Upper lobe of left lung (tissue), 4 donors: ENCODE results near the gene SEL1L3.

ENCODE experiments used
- CTCF ChIP-seq, 6 experiments: fragments of 450-650 bp in 4 of 6; fragments of 200-600 bp in 2 of 6; sonication (generic) in 2 of 6; IDR thresholded peaks; one replicate each; pipeline ENCODE4 v1.5.1; 2016 to 2019; ENCODE audit warnings: antibody characterized with exemption in 6 of 6
- EP300 ChIP-seq, 4 donors: sonication (generic); formaldehyde crosslinking; IDR thresholded peaks; one replicate each; pipeline ENCODE4 v1.5.1; 2017; ENCODE audit warnings: antibody characterized with exemption in 4 of 4, control low read depth in 2 of 4
- POLR2A ChIP-seq, 4 donors: fragments of 450-650 bp; IDR thresholded peaks; one replicate each; pipeline ENCODE4 v1.5.1; 2016 to 2017; ENCODE audit warnings: antibody characterized with exemption in 4 of 4, mild to moderate bottlenecking in 2 of 4

- no peak for TF ChIP-seq CTCF (IDR thresholded peaks at IDR 0.05)
- no peak for TF ChIP-seq POLR2A (IDR thresholded peaks at IDR 0.05)
- TF ChIP-seq EP300 (IDR thresholded peaks at IDR 0.05) = no peak
Observed at GRCh38 chr4:25843340-25844097, 19.3 kb downstream of the SEL1L3 start.
